Measurements from ENCODE around the gene BCL11A.

Gene BCL11A

DNA sequence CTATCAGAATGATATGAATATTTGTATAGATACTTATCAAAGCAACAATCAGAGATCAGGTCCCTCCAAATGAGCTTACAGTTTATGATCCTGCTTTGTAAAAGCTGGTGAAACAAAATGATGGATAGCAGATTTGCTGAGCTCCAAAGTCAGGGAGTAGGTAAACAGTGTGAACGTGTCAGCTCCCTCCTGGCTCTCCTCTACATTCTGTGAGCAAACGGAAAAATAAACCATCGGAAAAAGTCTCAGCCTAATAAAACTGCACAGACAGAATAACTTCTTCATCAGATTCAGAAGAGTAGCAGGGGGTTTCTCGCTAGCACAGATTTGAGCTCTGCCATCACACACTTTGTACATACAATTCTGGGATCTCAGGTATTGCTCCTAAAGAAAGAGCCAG is 51.3 kb downstream of the BCL11A start:
- no peak for ATAC-seq

DNA sequence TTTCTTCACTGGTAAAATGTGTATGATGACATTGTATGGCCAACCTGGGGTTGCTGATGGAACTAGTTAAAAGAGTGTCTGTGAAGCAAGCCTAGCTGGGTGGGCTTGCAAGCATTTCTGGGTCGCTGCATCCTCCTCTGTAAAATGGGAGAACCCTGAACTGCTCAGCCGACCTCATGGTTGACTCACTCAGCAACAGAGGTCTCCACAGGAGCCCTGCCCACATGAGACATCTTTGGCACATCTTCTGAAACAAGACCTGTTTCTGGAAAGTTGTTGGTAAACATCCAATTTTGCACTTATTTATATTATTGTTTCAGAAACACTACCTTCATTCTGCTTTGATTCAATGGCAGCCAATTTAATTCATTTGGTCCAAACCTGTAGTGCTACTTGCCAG is 52.6 kb downstream of the BCL11A start:
- ATAC-seq = no peak

GRCh38 chr2:60499651-60500265 is 53.7 kb downstream of the BCL11A start:
- no peak for ATAC-seq

GRCh38 chr2:60498816-60499429 is 54.5 kb downstream of the BCL11A start:
- no peak for ATAC-seq

GRCh38 chr2:60498127-60498815 is 55.2 kb downstream of the BCL11A start:
- no peak for ATAC-seq

- no peak for ATAC-seq
These were observed 56.0 kb downstream of the BCL11A start for GRCh38 chr2:60497500-60497899.

GRCh38 chr2:60496956-60497355 is 56.5 kb downstream of the BCL11A start:
- ATAC-seq = no peak

- ATAC-seq = no peak
These were observed 57.0 kb downstream of the BCL11A start for GRCh38 chr2:60496475-60496874.

GRCh38 chr2:60495041-60495625 is 58.3 kb downstream of the BCL11A start:
- ATAC-seq = no peak

GRCh38 chr2:60493804-60494387 is 59.6 kb downstream of the BCL11A start:
- ATAC-seq = no peak

DNA sequence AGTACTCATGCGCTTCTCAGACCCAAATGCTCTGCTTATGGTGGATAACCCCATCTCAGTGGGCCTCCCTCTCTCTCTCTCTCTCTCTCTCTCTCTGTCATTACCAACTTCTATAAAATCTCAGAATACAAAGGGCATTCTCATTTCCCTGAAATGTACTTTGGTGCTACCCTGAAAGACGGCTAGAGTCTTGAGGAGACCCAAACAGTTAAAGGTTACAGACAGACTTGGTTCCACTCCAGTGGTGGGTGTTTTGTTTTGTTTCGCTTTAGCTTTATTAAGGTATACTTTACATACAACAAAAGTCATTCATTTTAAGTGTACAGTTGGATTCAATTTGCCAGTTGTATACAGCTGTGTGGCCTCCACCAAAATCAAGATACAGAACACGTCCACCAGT is 60.9 kb downstream of the BCL11A start:
- no peak for ATAC-seq

- ATAC-seq = no peak
These were observed 62.6 kb downstream of the BCL11A start for GRCh38 chr2:60490848-60491247.

DNA sequence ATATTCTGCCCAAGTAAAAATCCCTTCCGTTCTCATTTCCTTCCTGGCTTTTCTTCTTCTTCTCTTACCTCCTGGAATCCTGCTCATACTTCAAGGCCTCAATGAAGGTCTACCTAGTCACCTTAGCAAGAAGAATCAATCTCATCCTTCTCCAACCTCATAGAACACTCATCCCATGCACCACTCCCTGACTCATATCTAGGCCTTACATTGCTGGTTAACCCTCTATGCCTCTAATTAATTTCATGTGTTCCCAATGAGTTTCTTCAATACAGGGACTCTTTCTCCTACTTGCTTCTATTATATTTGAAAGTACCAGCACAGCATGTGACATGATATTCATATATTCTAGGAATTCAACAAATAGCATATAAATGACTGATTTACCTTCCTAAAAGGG is 63.0 kb downstream of the BCL11A start:
- ATAC-seq = no peak

GRCh38 chr2:60489289-60489688 is 64.2 kb downstream of the BCL11A start:
- ATAC-seq = no peak

- peak in 1 of 2 donors; percentile 45 for ATAC-seq
These were observed 65.2 kb downstream of the BCL11A start for GRCh38 chr2:60488291-60488690.

DNA sequence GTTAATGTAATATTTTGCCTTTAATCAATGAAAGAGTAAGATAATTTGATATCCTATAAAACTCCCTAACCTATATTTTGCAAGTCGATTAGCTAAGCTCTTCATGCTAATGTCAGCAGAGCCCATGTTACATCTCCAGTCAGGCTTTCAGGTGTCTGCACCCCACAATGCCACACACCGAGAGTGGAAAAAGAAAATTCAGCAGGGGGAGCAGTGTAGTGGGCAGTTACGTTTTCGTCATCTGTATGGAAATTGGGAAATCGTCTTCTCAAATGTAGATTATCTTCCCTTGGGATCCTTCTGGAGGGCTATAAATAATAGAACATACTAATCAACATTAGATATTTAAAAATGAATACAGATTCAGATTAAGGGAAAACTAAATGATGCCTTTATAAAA is 66.3 kb downstream of the BCL11A start:
- ATAC-seq = no peak

GRCh38 chr2:60486551-60486950 is 66.9 kb downstream of the BCL11A start:
- ATAC-seq = no peak

DNA sequence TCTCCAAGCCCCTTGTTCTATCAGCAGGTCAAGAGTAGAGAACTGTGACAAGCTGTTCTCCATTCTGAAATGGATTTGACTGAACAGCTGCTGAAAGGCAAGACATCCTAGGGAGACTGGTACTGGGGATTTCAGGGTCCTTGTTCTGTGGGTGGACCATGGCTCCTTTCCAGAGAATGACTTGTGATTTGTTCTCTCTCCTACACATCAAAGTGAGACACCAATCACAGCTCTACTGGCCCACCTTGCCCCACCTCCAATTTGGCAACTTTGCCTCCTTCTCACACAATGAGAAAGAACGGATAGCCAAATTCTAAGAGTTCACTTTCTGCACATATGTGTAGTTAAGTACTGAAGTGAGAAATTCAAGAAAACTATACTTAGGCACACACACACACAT is 67.4 kb downstream of the BCL11A start:
- no peak for ATAC-seq

- no peak for ATAC-seq
These were observed 67.9 kb downstream of the BCL11A start for GRCh38 chr2:60485550-60485949.

- ATAC-seq = no peak
These were observed 68.4 kb downstream of the BCL11A start for GRCh38 chr2:60485055-60485454.

DNA sequence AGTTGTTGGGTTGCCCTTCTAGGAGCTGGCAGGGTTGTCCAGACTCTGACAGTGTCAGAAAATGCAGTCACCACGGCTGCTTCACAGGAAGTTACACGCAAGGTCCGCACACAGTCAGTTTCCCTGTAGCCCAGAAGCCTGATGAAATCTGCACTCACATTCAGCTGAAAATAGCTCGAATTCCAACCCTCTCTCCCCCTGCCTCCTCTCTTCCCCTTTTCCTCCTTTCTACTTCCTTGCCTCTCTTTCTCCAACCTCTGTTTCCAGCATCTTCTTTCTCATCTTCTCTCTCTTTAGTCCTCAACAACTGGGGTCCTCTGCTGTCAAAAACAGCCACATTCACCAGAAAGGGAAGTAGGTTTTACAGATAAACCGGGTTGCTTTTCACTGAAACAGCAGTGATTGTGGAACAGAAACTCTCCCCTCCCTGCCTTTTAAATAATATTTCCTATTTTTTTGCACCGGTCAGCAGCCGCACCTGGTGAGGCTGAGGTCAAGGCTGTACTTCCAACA is 69.3 kb downstream of the BCL11A start:
- ATAC-seq = peak in 1 of 2 donors; percentile 20

GRCh38 chr2:60483401-60483800 is 70.1 kb downstream of the BCL11A start:
- ATAC-seq = no peak

DNA sequence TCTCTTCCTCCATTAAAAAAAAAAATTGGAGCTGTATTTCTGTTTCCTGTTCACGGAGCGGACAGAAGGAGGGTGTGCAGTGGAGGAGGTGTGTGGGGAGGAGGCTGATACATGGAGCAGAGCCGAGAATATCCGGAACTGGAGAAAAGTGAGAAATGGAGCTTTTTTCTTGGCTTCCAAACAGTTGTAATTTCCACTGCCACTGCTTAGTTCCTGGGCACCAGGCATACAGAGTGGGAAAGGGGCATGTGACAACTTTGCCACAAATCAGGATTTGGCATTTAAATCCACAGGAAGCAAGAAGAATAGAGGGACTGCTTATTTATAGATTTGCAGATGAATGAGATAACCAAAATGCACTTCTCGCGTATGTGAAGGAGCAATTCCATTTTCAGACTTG is 71.2 kb downstream of the BCL11A start:
- ATAC-seq = no peak
